IPS-18c (cell line): ENCODE results near the gene TAS2R41.
"Not testable (repeated sequence)": the region's sequence is repeated elsewhere in the genome, so short reads cannot be mapped to it uniquely, and the experiment has no call there.

Source experiments
- H3K4me3 ChIP-seq: 2 replicates; pipeline ENCODE4 v1.7.0; 2013; ENCODE audit warnings: low read depth, mild to moderate bottlenecking, low read length, moderate library complexity; ENCODE audit not compliant: insufficient read depth
- H3K9me3 ChIP-seq: one replicate; pipeline ENCODE4 v1.6.1; 2013; ENCODE audit warnings: mild to moderate bottlenecking, low read length, moderate library complexity; ENCODE audit not compliant: control insufficient read depth, insufficient read depth

The TAS2R41 gene

GRCh38 chr7:143504937-143505297, 27.2 kb downstream of the TAS2R41 start:
- Histone ChIP-seq H3K4me3 (no peak overlapping the region), H3K9me3 (no peaks in the 10 kb centered on the region)

GRCh38 chr7:143505838-143506237, 28.2 kb downstream of the TAS2R41 start:
- no peak overlapping the region for H3K4me3 ChIP-seq
- H3K9me3 ChIP-seq = no peaks in the 10 kb centered on the region

DNA sequence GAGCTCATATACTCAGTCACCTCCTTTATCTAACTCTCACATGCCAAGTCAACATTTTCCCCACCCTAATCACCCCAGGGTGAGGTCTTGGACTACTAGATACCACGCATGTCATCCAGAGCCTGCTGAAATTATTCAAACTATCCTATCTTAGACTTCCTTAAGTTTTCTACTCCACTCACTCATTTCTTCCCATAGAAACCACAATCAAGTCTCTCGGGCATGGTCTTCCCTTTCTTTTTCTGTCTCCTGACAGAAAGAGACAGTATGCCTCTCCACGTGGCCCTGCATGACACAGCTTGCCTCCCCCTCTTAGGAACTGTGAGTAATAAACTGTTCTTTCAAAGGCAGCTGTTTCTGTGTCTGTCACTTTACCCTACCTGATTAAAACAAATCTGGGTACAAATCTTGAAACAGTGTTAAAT, 29.4 kb downstream of the TAS2R41 start:
- Histone ChIP-seq H3K4me3 (no peak overlapping the region), H3K9me3 (no peaks in the 10 kb centered on the region)

- no peak overlapping the region for H3K4me3 ChIP-seq
Measured at GRCh38 chr7:143507534-143508055, 29.9 kb downstream of the TAS2R41 start.

DNA sequence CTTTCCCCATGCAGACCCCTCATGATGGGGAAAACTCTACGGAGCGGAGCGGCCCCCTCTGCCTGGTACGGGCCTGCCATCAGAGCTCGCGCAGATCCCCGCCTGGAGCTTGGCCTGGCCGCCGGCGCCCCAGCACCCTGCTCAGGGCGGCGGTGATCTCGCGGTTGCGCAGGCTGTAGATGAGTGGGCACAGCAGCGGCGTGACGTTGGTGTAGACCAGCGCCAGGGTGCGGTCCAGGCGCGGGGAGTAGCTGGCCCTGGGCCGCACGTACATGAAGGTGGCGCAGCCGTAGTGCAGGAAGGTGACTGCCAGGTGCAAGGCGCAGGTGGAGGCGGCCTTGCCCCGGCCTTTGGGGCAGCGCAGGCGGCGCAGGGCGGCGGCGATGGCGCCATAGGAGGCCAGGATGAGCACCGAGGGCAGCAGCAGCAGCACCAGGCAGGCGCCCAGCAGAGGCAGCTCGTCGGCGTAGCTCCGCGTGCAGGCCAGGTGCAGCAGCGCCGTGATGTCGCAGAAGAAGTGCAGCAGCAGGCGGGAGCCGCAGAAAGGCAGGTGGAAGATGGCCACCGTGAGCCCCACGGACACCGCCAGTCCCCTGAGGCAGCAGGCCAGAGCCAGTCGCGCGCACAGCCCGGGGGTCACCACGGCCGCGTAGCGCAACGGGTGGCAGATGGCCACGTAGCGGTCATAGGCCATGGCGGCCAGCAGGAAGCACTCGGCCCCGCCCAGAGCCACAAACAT, 33.4 kb downstream of the TAS2R41 start:
- H3K9me3 ChIP-seq = no peaks in the 10 kb centered on the region
- no peak overlapping the region for H3K4me3 ChIP-seq

More at GRCh38 chr7:143507534-143508055, 29.9 kb downstream of the TAS2R41 start:
- H3K9me3 ChIP-seq = no peaks in the 10 kb centered on the region

DNA sequence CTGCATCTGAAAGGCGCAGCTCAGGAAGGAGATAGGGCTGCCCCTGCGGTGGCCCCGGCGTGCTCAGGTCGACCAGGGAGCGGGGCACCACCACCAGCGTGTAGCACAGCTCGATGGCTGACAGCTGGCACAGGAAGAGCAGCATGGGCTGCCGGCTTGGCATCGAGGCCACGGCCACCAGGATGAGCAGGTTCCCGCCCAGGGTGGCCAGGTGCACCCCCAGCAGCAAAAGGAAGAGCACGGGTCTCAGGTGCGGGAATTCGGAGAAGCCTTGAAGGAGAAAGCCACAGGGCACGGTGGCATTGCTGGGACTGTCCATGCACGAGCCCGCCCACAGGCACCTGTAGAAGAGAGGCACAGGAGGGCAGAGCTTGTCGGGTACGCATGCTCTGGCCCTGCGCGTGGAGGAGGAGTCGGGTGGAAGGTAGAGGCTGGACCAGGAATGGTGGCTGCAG, 33.9 kb downstream of the TAS2R41 start:
- no peaks in the 10 kb centered on the region for H3K9me3 ChIP-seq
- H3K4me3 ChIP-seq = no peak overlapping the region

DNA sequence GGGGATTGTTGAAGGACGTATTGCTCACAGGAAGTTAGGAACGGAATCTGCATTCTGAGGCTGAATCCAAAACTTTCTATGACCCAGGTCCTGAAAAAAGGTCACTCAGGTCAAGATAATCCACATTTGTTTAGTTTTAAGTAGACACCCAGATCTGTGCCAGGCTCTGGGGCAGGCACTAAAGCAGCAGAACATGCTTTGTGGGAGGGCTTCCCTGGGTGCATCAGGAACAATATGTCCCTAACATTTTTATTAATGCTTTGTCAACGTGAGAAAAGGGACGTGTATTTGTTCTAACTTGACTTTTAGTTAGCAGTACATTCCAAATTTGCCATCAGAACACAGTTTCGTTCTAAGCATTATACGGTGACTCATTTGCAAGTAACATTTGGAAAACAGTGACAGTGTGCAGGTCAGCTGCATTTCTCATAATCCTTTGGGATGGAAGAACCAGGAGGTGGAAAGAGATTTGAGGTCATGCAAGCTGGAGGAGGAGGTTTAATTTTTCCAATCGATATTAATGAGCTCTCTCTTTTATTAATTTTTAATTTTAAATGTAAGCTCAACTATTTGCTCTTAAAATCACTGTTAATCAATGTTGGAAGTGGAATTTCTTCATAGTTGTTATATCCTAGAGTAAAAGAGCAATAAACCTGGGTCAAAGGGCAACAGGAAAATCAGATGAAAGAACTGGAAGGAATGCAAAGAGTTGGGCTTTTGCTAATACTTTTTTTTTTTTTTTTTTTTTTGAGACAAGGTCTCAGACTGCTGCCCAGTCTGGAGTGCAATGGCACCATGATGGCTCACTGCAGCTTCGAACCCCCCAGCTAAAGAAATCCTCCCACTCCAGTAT, 35.0 kb downstream of the TAS2R41 start:
- no peak overlapping the region for H3K4me3 ChIP-seq

GRCh38 chr7:143514487-143514886, 36.8 kb downstream of the TAS2R41 start:
- H3K9me3 ChIP-seq = no peaks in the 10 kb centered on the region

More for the DNA sequence above, 35.0 kb downstream of the TAS2R41 start:
- H3K9me3 ChIP-seq = no peaks in the 10 kb centered on the region

GRCh38 chr7:143514995-143515735, 37.5 kb downstream of the TAS2R41 start:
- H3K9me3 ChIP-seq = no peaks in the 10 kb centered on the region
- H3K4me3 ChIP-seq = no peak overlapping the region

More at GRCh38 chr7:143514487-143514886, 36.8 kb downstream of the TAS2R41 start:
- no peak overlapping the region for H3K4me3 ChIP-seq

DNA sequence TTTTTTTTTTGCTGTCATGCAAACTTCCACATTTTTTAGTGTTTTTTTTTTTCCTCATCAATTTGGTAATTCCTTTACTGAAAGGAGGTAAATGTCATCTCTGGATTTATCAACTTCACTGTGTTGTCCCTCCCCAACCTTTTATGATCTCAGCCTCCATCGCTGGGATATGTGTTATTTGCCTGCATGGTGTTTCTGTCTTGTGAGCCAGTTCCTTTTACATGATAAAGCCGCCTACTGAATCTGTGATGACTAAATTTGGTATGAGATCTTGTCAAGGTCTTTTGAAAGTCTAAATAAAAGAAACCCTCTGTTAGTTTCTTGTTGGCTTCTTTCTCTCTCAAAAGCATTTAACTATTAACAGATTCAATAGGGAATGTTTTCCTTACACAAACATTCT, 39.3 kb downstream of the TAS2R41 start:
- no peak overlapping the region for H3K4me3 ChIP-seq

DNA sequence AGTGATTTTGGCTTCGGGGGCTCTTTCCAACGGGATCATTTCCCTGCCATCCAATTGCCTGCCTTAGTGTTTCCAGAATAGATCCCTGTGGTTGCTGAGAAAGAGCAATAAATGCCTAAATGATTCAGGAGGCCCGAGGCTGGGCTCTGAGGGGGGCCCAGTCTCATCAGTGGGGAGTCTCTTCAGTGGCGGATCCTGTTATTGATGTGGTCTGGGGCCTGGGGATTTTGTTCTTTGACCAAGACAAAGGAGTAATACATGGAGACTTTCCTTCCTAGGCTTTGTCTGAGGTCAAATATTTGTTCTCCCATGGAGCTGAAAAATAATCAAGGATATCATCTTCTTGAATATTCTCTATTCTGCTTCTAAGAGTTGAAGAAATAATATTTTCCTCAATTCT, 40.8 kb downstream of the TAS2R41 start:
- H3K4me3 ChIP-seq = no peak overlapping the region
- no peaks in the 10 kb centered on the region for H3K9me3 ChIP-seq

More for the DNA sequence above, 39.3 kb downstream of the TAS2R41 start:
- H3K9me3 ChIP-seq = no peaks in the 10 kb centered on the region

- Histone ChIP-seq H3K9me3 (no peaks in the 10 kb centered on the region), H3K4me3 (no peak overlapping the region)
Measured at GRCh38 chr7:143518941-143519340, 41.3 kb downstream of the TAS2R41 start.

GRCh38 chr7:143519411-143520131, 41.9 kb downstream of the TAS2R41 start:
- no peaks in the 10 kb centered on the region for H3K9me3 ChIP-seq
- H3K4me3 ChIP-seq = no peak overlapping the region

- not testable (repeated sequence) for H3K9me3 ChIP-seq, H3K4me3 ChIP-seq
Measured at GRCh38 chr7:143522309-143522916, 44.7 kb downstream of the TAS2R41 start.
